GM11168 (cell line): ENCODE measurements around the gene SLC25A12.
"Not testable (repeated sequence)": the region's sequence is repeated elsewhere in the genome, so short reads cannot be mapped to it uniquely, and the experiment has no call there.

Source experiments
- in situ Hi-C: fragments of 300-500 bp; cut with MboI; formaldehyde crosslinking; loops from one replicate; pipeline ENCODE4 v1.12.0; 2022; ENCODE audit warnings: low sequenced_read_pairs; ENCODE audit not compliant: unreplicated experiment

Gene SLC25A12

GRCh38 chr2:171793691-171794678 lies 100.1 kb downstream of the SLC25A12 start:
- in situ Hi-C loops, result no loop called here

DNA sequence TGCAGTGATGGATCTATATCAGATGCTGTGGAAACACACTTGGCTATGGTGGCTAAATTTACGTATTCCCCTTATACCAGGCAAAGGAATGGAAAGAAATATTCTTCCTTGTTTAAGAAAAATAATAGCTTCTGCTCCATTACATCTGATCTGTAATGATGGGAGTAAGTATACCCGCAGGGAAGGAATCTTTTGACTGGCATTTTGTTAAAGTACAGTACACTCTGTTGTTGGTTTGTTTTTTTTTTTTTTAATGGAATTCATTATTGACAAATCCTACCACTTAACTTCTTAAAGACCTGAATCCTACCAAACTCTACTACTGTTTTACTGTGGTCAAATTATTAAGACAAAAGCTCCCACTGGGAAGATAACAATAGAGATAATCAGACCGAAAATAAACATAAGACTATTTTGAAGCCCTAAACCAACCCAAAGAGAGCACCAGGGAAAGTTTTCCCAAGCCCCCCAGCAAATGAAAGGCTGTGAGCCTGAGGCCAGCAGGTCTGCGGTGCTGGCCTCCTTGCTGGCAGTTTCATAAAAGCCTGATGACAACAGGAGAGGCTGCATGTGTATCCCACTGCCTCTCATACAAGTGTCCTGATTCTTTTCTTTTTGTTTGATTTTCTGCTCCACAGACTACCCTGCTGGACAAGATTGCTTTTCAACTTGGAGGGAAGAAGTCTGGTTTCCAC lies 101.0 kb downstream of the SLC25A12 start:
- in situ Hi-C loops, result no loop called here

- in situ Hi-C loops, result no loop called here
Observed at GRCh38 chr2:171792157-171792556, 101.9 kb downstream of the SLC25A12 start.

DNA sequence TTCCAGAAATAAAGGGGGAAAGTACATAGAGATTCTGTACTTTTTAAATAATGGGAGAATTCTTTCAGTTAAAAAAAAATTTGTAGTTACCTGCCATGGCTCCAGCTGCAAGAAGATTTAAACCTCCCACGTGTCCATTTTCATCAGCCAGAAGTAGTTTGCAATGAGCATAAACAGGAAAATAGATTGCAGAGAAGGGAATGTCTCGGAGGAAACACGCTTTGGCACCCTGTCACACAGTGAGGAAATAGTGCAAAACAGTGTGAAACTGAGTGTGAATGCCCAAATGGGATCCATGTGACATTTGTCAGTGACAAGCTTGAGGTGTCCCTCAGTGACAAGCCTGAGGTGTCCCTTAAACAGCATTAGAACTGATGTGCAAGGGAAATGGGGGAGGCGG lies 102.7 kb downstream of the SLC25A12 start:
- in situ Hi-C loops, result no loop called here

DNA sequence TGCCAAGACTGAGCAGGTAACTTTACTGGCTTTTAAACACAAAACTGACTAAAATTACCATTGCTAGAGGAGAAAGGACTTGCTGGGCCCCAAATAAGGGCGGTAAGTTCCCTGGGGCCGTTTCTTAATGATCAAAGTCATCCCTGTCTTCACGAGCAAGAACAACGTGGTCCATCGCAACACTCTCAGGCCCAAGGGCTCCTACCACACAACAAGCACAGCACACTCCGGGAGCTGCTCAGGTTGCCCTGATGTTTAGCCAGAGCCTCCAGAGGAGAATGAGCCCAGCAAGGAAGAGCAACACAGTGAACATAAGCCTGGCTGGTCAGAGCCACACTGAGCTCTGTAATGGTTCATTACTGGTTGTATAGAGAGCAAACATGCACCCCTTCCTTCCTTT lies 104.1 kb downstream of the SLC25A12 start:
- in situ Hi-C loops, result no loop called here

- in situ Hi-C loops, result no loop called here
Observed at GRCh38 chr2:171788316-171788993, 105.6 kb downstream of the SLC25A12 start.

DNA sequence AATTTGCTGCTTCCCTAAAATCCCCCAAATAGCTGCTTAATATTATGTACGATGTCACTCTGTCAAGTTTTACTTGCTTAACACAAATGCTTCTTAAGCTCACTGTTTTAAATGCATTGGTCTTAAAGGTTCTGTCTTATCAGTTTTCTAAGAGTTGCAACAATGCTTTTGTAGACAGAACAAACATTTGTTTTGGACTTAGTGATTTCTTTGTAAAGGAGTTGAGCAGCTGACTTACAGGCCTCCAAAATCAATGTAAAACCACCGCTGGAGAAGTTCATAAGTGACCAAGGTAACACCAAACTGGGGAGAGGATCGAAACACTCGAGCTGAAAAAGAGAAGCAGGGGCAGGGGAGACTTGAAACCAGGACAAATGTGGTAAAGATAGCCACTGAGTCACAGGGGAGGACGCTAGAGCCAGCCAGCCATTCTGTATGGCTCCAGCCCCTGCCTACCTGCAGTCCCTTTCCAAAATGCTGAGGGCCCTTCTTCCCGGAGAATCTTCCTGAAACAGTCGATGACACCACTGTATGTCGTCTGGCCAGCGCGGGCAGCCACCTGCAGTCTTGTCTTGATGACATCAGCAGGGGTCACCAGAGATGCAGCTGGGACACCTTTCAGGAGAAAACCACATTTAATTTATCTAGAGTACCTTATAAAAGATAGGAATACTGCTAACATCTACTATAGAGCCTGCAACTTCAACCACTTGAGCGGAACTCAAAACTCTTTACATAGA lies 106.5 kb downstream of the SLC25A12 start:
- in situ Hi-C loops, result no loop called here

DNA sequence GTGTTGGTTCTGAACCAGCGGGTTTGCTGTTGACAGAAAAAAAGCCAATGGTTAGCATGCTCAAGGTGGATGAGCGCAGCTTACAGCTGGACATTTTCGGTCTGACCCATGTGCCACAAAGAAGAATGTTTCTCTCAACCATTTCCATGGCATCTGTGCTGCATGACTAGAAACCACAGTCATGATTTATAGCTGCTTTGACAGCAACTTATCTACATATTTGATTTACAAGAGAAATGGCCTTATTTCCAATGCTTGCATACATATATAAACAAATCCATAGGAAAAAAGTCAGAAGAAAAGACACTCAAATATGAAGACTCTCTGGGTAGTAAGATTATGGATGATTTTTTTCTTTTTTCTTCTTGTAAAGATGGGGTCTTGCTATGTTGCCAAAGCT lies 108.6 kb downstream of the SLC25A12 start:
- in situ Hi-C loops, result no loop called here

DNA sequence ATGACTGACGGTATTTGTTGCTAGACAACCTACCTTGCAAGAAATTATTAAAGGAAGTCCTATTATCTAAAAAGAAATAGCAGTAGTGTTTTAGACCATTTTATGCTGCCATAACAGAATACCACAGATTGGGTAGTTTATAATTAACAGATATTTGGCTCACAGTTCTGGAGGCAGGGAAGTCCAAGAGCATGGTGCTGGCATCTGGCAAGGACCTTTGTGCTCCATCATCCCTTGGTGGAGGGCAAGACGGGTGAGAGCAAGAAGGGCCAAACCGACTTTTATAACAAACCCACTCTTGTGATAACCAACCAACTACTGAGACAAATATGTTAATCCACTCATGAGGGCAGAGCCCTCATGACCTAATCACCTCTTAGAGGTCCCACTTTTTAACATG lies 115.5 kb downstream of the SLC25A12 start:
- in situ Hi-C loops, result no loop called here

- in situ Hi-C loops, result not testable (repeated sequence)
Observed at GRCh38 chr2:171774581-171774980, 119.5 kb downstream of the SLC25A12 start.

DNA sequence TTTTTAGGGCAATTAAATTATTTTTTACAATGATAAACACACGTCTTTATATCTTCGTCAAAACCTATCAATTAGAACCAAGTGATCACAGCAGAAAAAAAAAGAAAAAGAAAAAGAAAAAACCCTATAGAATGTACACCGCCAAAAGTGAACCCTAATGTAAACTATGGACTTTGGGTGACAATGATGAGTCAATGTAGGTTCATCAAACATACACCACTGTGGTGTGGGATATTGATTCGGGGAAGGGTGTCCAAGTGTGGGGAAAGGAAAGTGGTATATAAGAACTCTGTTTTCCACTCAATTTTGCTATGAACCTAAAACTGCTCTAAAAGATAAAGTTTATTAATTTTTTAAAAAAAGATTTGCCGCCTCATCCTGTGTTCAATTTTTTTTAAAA lies 121.7 kb downstream of the SLC25A12 start:
- in situ Hi-C loops, result no loop called here

DNA sequence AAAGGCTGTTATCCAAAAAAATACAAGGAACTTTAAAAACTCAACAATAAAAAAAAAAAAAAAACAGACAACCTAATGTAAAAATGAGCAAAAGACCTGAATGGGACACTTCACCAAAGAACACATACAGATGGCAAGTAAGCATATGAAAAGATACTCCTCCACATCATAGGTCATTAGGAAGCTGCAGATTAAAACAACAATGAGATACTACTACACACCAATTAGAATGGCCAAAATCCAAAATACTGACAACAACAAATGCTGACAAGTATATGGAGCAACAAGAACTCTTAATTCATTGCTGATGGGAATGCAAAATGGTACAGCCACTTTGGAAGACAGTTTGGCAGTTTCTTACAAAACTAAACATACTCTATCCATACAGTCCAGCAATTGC lies 122.6 kb downstream of the SLC25A12 start:
- in situ Hi-C loops, result no loop called here

DNA sequence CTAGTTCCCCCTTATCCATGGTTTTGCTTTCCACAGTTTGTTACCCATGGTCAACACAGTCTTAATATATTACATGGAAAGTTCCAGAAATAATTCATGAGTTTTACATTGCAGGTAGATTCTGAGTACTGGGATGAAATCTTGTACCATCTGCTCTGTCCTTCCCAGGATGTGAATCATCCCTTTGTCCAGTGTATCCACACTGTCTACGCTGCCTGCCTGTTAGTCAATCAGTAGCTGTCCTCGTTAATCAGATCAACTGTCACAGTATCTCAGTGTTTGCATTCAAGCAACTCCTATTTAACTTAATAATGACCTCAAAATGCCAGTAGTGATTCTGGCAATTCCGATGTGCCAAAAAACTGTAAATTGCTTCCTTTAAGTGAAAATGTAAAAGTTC lies 130.4 kb downstream of the SLC25A12 start:
- in situ Hi-C loops, result no loop called here

DNA sequence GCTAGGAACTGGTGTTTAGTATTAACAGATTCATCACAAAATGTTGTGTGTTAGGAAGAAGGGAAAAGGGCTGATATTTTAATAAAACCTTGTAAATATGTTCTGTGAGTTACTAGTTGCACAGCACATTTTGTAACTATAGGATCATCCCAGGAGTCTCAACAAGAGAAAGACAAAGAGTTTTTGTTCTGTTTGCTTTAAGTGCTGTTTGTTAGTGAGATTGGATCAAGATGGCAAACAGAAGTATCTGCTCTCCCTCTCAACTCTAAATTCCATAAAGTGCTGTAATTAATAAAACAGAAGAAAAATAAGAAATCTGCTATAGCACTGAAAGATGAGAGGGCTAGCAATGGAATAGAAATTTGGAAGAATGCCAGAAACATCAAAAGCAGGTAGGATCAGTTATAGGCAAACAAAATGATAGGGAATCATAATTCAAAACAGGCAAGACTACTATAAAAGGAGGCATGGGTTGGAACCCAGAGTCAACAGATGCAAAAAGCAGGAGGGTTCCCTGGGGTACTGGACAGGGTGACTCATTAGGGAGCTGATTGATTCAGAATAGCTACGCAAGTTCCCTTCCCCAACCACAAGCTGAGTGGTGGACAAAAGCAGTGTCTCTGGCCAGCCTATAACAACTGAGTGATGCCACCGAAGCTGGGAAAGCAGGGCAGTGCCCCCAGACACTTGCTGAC lies 131.0 kb downstream of the SLC25A12 start:
- in situ Hi-C loops, result no loop called here

GRCh38 chr2:171761176-171761575 lies 132.9 kb downstream of the SLC25A12 start:
- in situ Hi-C loops, result not testable (repeated sequence)

GRCh38 chr2:171758762-171759161 lies 135.3 kb downstream of the SLC25A12 start:
- in situ Hi-C loops, result not testable (repeated sequence)

GRCh38 chr2:171754254-171754939 lies 139.6 kb downstream of the SLC25A12 start:
- in situ Hi-C loops, result no loop called here

DNA sequence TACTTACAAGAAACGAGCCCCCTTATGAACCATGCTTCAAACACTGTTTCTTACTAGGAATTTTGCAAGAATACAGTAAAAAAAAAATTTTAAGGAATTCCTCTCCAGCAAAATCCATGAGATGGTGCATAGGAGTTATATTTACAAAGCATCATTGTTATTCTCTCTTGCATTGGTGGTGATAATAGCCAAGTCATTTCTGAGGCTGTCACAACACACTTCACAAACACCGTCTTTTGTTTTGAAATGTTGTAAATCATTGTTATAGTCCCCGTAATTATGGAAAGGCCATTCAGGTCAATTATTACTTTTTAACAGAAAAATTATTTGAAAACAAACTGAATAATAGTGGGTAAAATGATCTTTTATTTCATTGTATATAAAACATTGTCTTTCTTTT lies 146.7 kb downstream of the SLC25A12 start:
- in situ Hi-C loops, result no loop called here

DNA sequence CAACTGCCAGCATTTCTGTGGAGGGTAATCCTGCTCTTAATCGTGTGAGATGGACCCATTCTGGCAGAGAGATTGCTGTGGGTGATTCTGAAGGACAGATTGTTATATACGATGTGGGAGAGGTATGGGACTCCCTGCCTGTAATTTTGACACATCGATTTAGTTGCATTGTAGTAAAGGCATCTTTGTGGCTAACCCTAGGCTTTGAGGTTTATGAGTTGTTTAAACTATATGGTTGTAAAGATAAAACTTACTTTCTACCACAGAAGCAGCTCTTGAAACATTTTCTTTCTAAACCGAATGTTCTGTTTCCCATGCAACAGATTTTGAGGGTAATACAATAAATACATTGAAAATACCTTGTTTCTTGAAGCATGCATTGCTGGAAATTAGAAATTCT lies 148.2 kb downstream of the SLC25A12 start:
- in situ Hi-C loops, result no loop called here
